GM18873 (cell line): ENCODE data around the gene PRKAG1.

Experiments used
- ATAC-seq: cut with Tn5 transposase; IDR thresholded peaks from one replicate; pipeline ENCODE4 v1.9.1; 2021; ENCODE audit warnings: mild to moderate bottlenecking, moderate library complexity, moderate number of reproducible peaks; ENCODE audit not compliant: unreplicated experiment, low FRiP score

The PRKAG1 gene

GRCh38 chr12:48988030-48988649, 30.4 kb downstream of the PRKAG1 start:
- ATAC-seq = no peak

DNA sequence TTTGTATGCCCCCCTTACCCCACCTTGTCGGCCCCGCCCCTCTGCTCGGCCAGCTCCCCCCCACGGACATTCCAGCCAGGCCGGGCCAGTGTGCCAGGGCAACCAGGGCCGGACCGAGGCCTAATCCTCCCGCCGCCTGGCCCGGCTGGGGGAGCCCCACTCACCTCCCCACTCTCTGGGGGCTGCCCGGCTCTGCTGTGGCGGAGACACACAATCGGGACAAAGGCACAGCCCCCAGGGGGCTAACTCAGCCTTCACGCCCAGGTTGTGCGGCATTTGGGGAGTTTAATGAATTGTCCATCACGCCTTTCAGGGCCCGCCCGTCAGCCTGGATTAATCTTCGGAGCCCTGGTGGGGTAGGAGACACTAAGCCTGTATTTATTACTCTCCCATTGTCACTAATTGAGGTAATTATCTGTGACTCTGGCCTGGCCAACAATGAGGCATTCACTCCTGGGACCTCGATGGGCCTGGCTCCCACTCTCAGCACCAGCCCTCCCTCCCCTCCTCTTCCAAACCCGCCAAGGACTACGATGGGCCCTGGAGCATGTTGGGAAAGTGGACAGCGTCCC, 31.8 kb downstream of the PRKAG1 start:
- ATAC-seq = no peak

GRCh38 chr12:48985901-48986300, 32.7 kb downstream of the PRKAG1 start:
- no peak for ATAC-seq

- ATAC-seq = no peak
Observed at GRCh38 chr12:48985475-48985897, 33.1 kb downstream of the PRKAG1 start.

DNA sequence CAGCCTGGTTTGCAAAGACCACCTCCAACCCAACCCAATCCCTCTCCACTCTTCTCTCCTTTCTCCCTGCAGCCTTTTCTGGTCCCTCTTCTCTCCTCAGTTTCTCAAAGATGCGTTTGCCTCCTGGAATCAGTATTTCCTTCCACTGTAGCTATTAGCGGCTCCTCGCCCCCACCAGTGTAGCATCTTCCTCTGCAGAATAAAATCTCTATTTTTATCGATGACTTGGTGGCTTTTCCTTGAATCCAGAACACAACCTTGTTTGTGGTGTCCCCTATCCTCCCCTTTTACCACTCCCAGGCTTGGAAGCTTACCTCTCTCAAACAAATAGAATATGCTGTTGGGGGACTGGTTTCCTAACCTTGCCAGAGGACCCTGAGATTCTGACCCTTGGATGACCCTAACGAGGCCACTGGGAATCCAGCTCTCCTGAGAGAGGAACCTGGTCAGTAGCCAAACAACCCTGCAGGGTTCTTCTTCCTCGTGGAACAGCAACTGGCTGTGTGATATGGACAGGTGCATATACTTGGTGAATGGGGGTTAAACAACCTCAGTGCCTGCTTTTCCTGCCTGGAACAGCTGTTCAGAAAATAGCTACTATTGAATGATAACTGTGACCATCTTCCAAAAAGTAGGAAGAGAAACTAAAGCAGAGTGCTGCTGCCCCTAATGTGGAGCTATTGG, 36.0 kb downstream of the PRKAG1 start:
- ATAC-seq = no peak

- ATAC-seq = no peak
Observed at GRCh38 chr12:48981757-48982157, 36.8 kb downstream of the PRKAG1 start.

DNA sequence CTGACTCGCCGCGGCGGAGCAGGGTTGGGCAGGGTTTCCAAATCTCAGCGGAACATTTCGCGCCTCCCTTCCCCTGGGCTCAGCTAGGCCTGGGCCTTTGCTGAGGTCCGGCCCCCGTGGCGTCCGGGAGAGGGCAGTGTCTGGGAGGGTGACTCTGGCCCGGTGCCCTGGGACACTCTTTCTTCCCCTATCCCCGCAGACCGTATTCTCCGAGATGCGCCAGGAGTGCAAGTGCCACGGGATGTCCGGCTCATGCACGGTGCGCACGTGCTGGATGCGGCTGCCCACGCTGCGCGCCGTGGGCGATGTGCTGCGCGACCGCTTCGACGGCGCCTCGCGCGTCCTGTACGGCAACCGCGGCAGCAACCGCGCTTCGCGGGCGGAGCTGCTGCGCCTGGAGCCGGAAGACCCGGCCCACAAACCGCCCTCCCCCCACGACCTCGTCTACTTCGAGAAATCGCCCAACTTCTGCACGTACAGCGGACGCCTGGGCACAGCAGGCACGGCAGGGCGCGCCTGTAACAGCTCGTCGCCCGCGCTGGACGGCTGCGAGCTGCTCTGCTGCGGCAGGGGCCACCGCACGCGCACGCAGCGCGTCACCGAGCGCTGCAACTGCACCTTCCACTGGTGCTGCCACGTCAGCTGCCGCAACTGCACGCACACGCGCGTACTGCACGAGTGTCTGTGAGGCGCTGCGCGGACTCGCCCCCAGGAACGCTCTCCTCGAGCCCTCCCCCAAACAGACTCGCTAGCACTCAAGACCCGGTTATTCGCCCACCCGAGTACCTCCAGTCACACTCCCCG, 37.4 kb downstream of the PRKAG1 start:
- ATAC-seq = no peak

DNA sequence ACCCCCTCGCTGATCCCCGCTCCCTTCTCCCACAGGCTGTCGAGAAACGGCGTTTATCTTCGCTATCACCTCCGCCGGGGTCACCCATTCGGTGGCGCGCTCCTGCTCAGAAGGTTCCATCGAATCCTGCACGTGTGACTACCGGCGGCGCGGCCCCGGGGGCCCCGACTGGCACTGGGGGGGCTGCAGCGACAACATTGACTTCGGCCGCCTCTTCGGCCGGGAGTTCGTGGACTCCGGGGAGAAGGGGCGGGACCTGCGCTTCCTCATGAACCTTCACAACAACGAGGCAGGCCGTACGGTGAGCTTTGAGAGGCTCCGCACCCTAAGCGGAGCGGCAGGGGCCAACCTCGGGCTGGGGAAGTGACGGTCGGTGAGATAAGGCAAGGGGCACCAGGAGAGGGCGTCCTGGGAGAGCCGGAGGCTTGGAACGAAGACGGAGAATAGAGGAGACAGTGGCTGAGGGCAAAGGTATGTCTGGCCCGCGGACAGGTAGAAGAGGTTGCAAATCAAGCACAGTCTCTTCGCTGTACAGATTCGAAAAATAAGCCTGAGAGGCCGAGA, 38.1 kb downstream of the PRKAG1 start:
- no peak for ATAC-seq

DNA sequence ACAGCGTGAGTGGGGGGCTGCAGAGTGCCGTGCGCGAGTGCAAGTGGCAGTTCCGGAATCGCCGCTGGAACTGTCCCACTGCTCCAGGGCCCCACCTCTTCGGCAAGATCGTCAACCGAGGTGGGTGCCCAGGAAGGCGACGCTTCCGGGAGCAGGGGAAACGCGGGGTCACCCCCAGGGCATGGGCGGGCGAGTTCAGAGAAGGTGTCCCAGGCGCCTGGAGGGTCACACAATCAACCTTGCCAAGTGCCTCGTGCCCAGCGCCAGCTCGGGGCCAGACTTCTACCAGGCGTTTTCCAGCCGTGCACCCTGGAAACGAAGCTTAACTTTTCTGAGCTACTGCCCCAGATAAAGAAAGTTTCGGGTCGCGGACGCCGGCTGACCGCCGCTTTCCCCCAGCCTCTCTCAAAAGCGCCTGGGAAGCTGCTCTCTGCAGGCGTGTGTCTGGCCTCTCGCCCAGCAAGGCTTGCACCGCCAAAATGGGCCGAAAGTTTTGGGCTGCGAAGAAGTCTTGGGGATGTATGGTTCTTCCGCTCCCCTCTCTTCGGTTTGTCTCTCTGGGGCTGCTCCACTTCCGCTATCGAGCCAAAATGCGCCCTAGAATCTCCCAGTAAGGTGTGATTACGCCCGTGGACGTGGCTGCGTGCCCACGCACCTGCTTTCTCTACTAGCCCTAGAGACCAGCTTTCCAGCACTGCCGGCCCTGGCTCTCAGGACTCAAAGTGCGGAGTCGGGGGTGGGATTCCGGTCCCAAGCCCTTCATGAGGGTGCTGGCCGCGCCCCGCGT, 38.8 kb downstream of the PRKAG1 start:
- no peak for ATAC-seq

- no peak for ATAC-seq
Observed at GRCh38 chr12:48978741-48979601, 39.6 kb downstream of the PRKAG1 start.

DNA sequence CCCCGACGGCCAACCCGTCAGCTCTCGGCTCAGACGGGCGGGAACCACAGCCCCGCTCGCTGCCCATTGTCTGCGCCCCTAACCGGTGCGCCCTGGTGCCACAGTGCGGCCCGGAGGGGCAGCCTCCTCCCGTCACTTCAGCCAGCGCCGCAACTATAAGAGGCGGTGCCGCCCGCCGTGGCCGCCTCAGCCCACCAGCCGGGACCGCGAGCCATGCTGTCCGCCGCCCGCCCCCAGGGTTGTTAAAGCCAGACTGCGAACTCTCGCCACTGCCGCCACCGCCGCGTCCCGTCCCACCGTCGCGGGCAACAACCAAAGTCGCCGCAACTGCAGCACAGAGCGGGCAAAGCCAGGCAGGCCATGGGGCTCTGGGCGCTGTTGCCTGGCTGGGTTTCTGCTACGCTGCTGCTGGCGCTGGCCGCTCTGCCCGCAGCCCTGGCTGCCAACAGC, 40.3 kb downstream of the PRKAG1 start, which contains the start of gene WNT1:
TSS of gene WNT1 (plus strand) at position 32 of the 450 bp plus-strand sequence. CDS start at position 361, 329 bp downstream.
- no peak for ATAC-seq

- ATAC-seq = no peak
Observed at GRCh38 chr12:48977290-48978281, 41.0 kb downstream of the PRKAG1 start.

- ATAC-seq = no peak
Observed at GRCh38 chr12:48973941-48974673, 44.5 kb downstream of the PRKAG1 start.

- ATAC-seq = no peak
Observed at GRCh38 chr12:48973531-48973930, 45.0 kb downstream of the PRKAG1 start.

DNA sequence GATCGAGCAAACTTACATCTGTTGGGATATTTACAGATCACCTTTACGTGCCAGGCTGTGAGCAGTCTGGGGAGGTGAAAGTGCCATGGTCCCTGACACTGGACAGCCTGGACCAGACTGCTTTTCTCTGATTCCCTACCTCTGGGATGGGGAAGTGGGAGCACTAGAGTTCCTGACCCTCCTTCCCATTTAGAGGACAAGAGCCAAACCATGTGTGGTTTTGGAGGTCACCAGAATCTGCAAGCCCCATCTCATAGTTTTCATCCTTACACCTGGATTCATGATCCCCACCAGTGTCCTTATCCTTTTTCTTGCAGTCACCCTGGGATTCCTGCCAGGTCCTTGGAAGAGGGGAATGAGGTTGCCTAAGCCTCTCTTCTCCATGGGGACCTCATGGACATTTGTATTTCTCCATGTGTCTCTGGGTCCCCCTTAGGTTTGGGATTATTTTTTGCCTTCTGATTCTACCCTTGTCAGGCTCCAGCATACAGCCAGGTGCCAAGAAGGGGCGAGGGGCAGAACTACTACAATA, 45.6 kb downstream of the PRKAG1 start:
- no peak for ATAC-seq

- ATAC-seq = no peak
Observed at GRCh38 chr12:48972213-48972951, 46.2 kb downstream of the PRKAG1 start.
